ENCODE measurements around the gene C8G. TPM values are rescaled to one million over a fixed set of nuclear protein-coding genes. Genes with fewer than 3 reads are reported as not detected.

C8G gene
- total RNA-seq: 0.51 and 0.79 TPM in 2 replicates

- peaks cover 20% of the 10 kb centered on the region for H3K36me3 ChIP-seq (ENCODE audit: control insufficient read depth, insufficient read depth, low read length)
- FAIRE-seq (no peak), DNase-seq (ENCODE audit: low read depth) (peak; percentile 65)
- H3K27me3 ChIP-seq (ENCODE audit: control insufficient read depth, insufficient read depth, low read length): no peaks in the 10 kb centered on the region
- peak within 1 kb of the TSS; percentile 84 for H3K4me3 ChIP-seq (ENCODE audit: low read depth, low read length)
- TF ChIP-seq CTCF (IDR thresholded peaks at IDR 0.05; ENCODE audit: insufficient read depth, low read length, severe bottlenecking): peak; percentile 99
These were observed at the start of gene C8G, which contains the start of gene FBXW5 for GRCh38 chr9:136944519-136945332. Gene C8G, plus strand, starts transcription at chr9:136945243. Its CDS starts 78 bp downstream, at chr9:136945321. Gene FBXW5, minus strand, starts transcription at chr9:136944738. Its CDS starts 655 bp downstream, at chr9:136944083.

GRCh38 chr9:136896027-136896426 lies 49.0 kb upstream of the C8G start:
- TF ChIP-seq CTCF (IDR thresholded peaks at IDR 0.05; ENCODE audit: insufficient read depth, low read length, severe bottlenecking): no peak
- FAIRE-seq (no peak), DNase-seq (ENCODE audit: low read depth) (no peak)
- Histone ChIP-seq H3K36me3 (ENCODE audit: control insufficient read depth, insufficient read depth, low read length) (peaks cover 11% of the 10 kb centered on the region), H3K27me3 (ENCODE audit: control insufficient read depth, insufficient read depth, low read length) (no peaks in the 10 kb centered on the region), H3K4me3 (ENCODE audit: low read depth, low read length) (no peak overlapping the region)

- FAIRE-seq (no peak), DNase-seq (ENCODE audit: low read depth) (no peak)
- peaks cover 8% of the 10 kb centered on the region for H3K36me3 ChIP-seq (ENCODE audit: control insufficient read depth, insufficient read depth, low read length)
- no peak for TF ChIP-seq CTCF (IDR thresholded peaks at IDR 0.05; ENCODE audit: insufficient read depth, low read length, severe bottlenecking)
- H3K4me3 ChIP-seq (ENCODE audit: low read depth, low read length): no peak overlapping the region
- H3K27me3 ChIP-seq (ENCODE audit: control insufficient read depth, insufficient read depth, low read length): no peaks in the 10 kb centered on the region
These were observed 46.5 kb upstream of the C8G start for GRCh38 chr9:136898483-136899100.

- Histone ChIP-seq H3K4me3 (ENCODE audit: low read depth, low read length) (no peak overlapping the region), H3K36me3 (ENCODE audit: control insufficient read depth, insufficient read depth, low read length) (peaks cover 8% of the 10 kb centered on the region), H3K27me3 (ENCODE audit: control insufficient read depth, insufficient read depth, low read length) (no peaks in the 10 kb centered on the region)
- FAIRE-seq (no peak), DNase-seq (ENCODE audit: low read depth) (no peak)
- TF ChIP-seq CTCF (IDR thresholded peaks at IDR 0.05; ENCODE audit: insufficient read depth, low read length, severe bottlenecking): no peak
These were observed 45.8 kb upstream of the C8G start for GRCh38 chr9:136899196-136899595.

GRCh38 chr9:136900556-136900955 lies 44.5 kb upstream of the C8G start:
- no peak for FAIRE-seq
- no peaks in the 10 kb centered on the region for H3K27me3 ChIP-seq (ENCODE audit: control insufficient read depth, insufficient read depth, low read length)
- peaks cover 10% of the 10 kb centered on the region for H3K36me3 ChIP-seq (ENCODE audit: control insufficient read depth, insufficient read depth, low read length)

More at GRCh38 chr9:136900556-136900955, 44.5 kb upstream of the C8G start:
- H3K4me3 ChIP-seq (ENCODE audit: low read depth, low read length): no peak overlapping the region
- DNase-seq (ENCODE audit: low read depth): no peak
- no peak for TF ChIP-seq CTCF (IDR thresholded peaks at IDR 0.05; ENCODE audit: insufficient read depth, low read length, severe bottlenecking)
